HepG2 (cell line): Measurements from ENCODE around the gene DNAJB5. TPM values are rescaled to one million over a fixed set of nuclear protein-coding genes. Genes with fewer than 3 reads are reported as not detected.

Experiments used
- ATAC-seq: fragments of 200-7000 bp; cut with Tn5 transposase; 3 replicates; pipeline ENCODE4 v1.9.1; 2020; ENCODE audit warnings: mild to moderate bottlenecking, moderate library complexity
- BruUV-seq: library from RNA; stranded (reverse); fragments of 400-500 nt; replicated peaks from 2 replicates; lab custom pipeline; 2021; lab: Mats Ljungman, UMichigan
- CTCF ChIA-PET: fragments of 300-600 bp; formaldehyde crosslinking; extraction: SDS; loops from one replicate; lab custom pipeline; 2021; ENCODE audit warnings: low total read pairs, inconsistent platforms, low intra/inter-chr PET ratio; lab: Yijun Ruan, JAX
- POLR2A ChIA-PET: fragments of 350-600 bp; sonication (Branson Sonifier 250); formaldehyde crosslinking; loops from one replicate; lab custom pipeline; 2020; ENCODE audit warnings: antibody characterized with exemption, inconsistent platforms; lab: Yijun Ruan, JAX
- DNase-seq: peaks from one replicate; pipeline ENCODE4 v3.0.0-alpha.2; 2015; ENCODE audit warnings: low spot score
- FAIRE-seq: peaks from 3 replicates; lab custom pipeline; 2011; peaks lifted over from hg19 to GRCh38; lab: Jason Lieb, UNC
- H2AFZ ChIP-seq: one replicate; pipeline ENCODE4 v1.6.1; 2011; ENCODE audit warnings: low read length, inconsistent platforms
- H3K27ac ChIP-seq: fragments of 300-600 bp; 3 replicates; pipeline ENCODE4 v1.8.0; 2011; ENCODE audit warnings: mixed run types, mild to moderate bottlenecking, mixed read lengths, low read length, inconsistent platforms; ENCODE audit not compliant: insufficient read depth; ENCODE audit errors: extremely low read length
- H3K27me3 ChIP-seq, 2 experiments: fragments of 200-600 bp in 1 of 2; 2 replicates in 1 of 2; 3 replicates in 1 of 2; pipeline versions ENCODE4 v1.6.0 to v1.8.0; 2011; ENCODE audit warnings: low read length in 2 of 2, mild to moderate bottlenecking in 2 of 2, moderate library complexity in 2 of 2, inconsistent platforms in 1 of 2; ENCODE audit not compliant: insufficient read depth in 2 of 2, control insufficient read depth in 1 of 2
- H3K36me3 ChIP-seq, 2 experiments: fragments of 200-600 bp in 1 of 2; replicated peaks in 1 of 2; 2 replicates in 1 of 2; 3 replicates in 1 of 2; pipeline versions ENCODE4 v1.5.1 to v1.8.0; 2011; ENCODE audit warnings: low read length in 2 of 2, inconsistent platforms in 1 of 2; ENCODE audit not compliant: insufficient read depth in 2 of 2, control insufficient read depth in 1 of 2
- H3K4me1 ChIP-seq: 2 replicates; pipeline ENCODE4 v1.5.1; 2012; ENCODE audit warnings: low read length, inconsistent platforms; ENCODE audit not compliant: insufficient read depth
- H3K4me2 ChIP-seq: 2 replicates; pipeline ENCODE4 v1.6.0; 2011; ENCODE audit warnings: low read depth, low read length, inconsistent platforms
- H3K4me3 ChIP-seq, 3 experiments: fragments of 200-600 bp in 1 of 3; sonication (generic), shearing (Covaris generic) in 1 of 3; replicated peaks in 1 of 3; 2 replicates each; pipeline ENCODE4 v1.5.1; 2011 to 2016; ENCODE audit warnings: low read length in 3 of 3, inconsistent platforms in 2 of 3, low read depth in 2 of 3, mild to moderate bottlenecking in 2 of 3, control low read depth in 1 of 3, mixed read lengths in 1 of 3; ENCODE audit not compliant: insufficient read depth in 1 of 3
- H3K79me2 ChIP-seq: one replicate; pipeline ENCODE4 v1.6.1; 2011; ENCODE audit warnings: low read length, inconsistent platforms; ENCODE audit not compliant: insufficient read depth
- H3K9ac ChIP-seq: 2 replicates; pipeline ENCODE4 v1.6.0; 2011; ENCODE audit warnings: mild to moderate bottlenecking, low read depth, low read length, inconsistent platforms; ENCODE audit not compliant: insufficient read depth
- H3K9me3 ChIP-seq: 2 replicates; pipeline ENCODE4 v1.5.1; 2012; ENCODE audit warnings: mild to moderate bottlenecking, low read length
- H4K20me1 ChIP-seq: 2 replicates; pipeline ENCODE4 v1.6.0; 2011; ENCODE audit warnings: inconsistent platforms, mild to moderate bottlenecking, low read length, moderate library complexity; ENCODE audit not compliant: insufficient read depth
- DRAP1 ChIP-seq: IDR thresholded peaks from 2 replicates; pipeline ENCODE4 v1.6.1; 2016; ENCODE audit warnings: missing genetic modification reagents, missing compliant biosample characterization
- EEA1 ChIP-seq: sonication (generic); formaldehyde crosslinking; IDR thresholded peaks from 2 replicates; pipeline ENCODE4 v1.5.1; 2020; ENCODE audit warnings: mild to moderate bottlenecking, missing genetic modification reagents, borderline replicate concordance
- FOXC1 ChIP-seq: sonication (generic); formaldehyde crosslinking; IDR thresholded peaks from 2 replicates; pipeline ENCODE4 v1.8.0; 2022; ENCODE audit warnings: mild to moderate bottlenecking, missing genetic modification reagents, borderline replicate concordance
- GPBP1L1 ChIP-seq: sonication (generic); formaldehyde crosslinking; IDR thresholded peaks from 2 replicates; pipeline ENCODE4 v1.5.0; 2020; ENCODE audit warnings: mild to moderate bottlenecking, missing genetic modification reagents
- HMGA1 ChIP-seq: sonication (generic); formaldehyde crosslinking; conservative IDR thresholded peaks from 2 replicates; pipeline ENCODE4 v1.4.0; 2020; ENCODE audit warnings: missing genetic modification reagents
- MED13 ChIP-seq: sonication (generic); formaldehyde crosslinking; IDR thresholded peaks from 2 replicates; pipeline ENCODE4 v1.5.0; 2020; ENCODE audit warnings: missing genetic modification reagents
- RFX5 ChIP-seq: IDR thresholded peaks from 2 replicates; pipeline ENCODE4 v1.6.1; 2011; ENCODE audit warnings: low read depth, low read length, improper control_type of control experiment
- SP5 ChIP-seq: IDR thresholded peaks from 2 replicates; pipeline ENCODE4 v1.6.1; 2016; ENCODE audit warnings: low read depth, borderline replicate concordance
- STAG1 ChIP-seq: sonication (generic); formaldehyde crosslinking; IDR thresholded peaks from 2 replicates; pipeline ENCODE4 v1.4.0; 2020; ENCODE audit warnings: missing genetic modification reagents
- ZFP91 ChIP-seq: sonication (generic); formaldehyde crosslinking; IDR thresholded peaks from 2 replicates; pipeline ENCODE4 v1.9.0; 2022; ENCODE audit warnings: missing genetic modification reagents, mild to moderate bottlenecking, borderline replicate concordance
- ZNF441 ChIP-seq: sonication (generic); formaldehyde crosslinking; IDR thresholded peaks from 2 replicates; pipeline ENCODE4 v1.7.0; 2021; ENCODE audit warnings: missing genetic modification reagents, borderline replicate concordance
- ZNF547 ChIP-seq: sonication (generic); formaldehyde crosslinking; IDR thresholded peaks from 2 replicates; pipeline ENCODE4 v1.5.1; 2020; ENCODE audit warnings: mild to moderate bottlenecking, missing genetic modification reagents
- ZSCAN30 ChIP-seq: sonication (generic); formaldehyde crosslinking; IDR thresholded peaks from 2 replicates; pipeline ENCODE4 v1.5.0; 2020; ENCODE audit warnings: mild to moderate bottlenecking, missing genetic modification reagents
- WGBS: methylation state at CpG from one replicate; pipeline ENCODE4 v1.1.6; 2017; ENCODE audit warnings: low lambda C conversion rate; 5-methylcytosine and 5-hydroxymethylcytosine counted together
- in situ Hi-C: cut with HindIII; loops from 2 replicates; pipeline ENCODE4 v1.10.0; 2017; ENCODE audit warnings: low pct_unique_long_range_greater_than_20kb; ENCODE audit not compliant: extremely low pct_ligation_motif_present
- intact Hi-C: fragments of 100-400 bp; cut with micrococcal nuclease; formaldehyde crosslinking; loops from one replicate; pipeline ENCODE4 v1.10.0; 2022; ENCODE audit not compliant: unreplicated experiment
- polyA plus RNA-seq, 8 experiments: library from polyadenylated mRNA; depleted of rRNA in 3 of 8; stranded (reverse) in 7 of 8; unstranded in 1 of 8; fragments of >200 nt; fragmentation: Illumina TruSeq in 4 of 8; extraction: Trizol in 4 of 8; gene quantifications; 2 replicates each; pipeline versions ENCODE4 v1.2.1 to v1.2.3, GENCODE V29; 2011 to 2016; ENCODE audit warnings: low read depth in 4 of 8, missing spikeins in 1 of 8, mixed read lengths in 1 of 8; ENCODE audit not compliant: insufficient read depth in 1 of 8
- total RNA-seq, 5 experiments: library from RNA; depleted of rRNA; stranded (reverse); fragments of >200 nt; fragmentation: Illumina TruSeq; extraction: Trizol; gene quantifications; 2 replicates each; pipeline ENCODE4 v1.2.3, GENCODE V29; 2016; ENCODE audit warnings: low read depth in 1 of 5
- TF ChIP-seq, protein P1 (sequence below): IDR thresholded peaks from 2 replicates; pipeline ENCODE4 v1.6.1; 2016; ENCODE audit warnings: missing compliant biosample characterization, missing genetic modification reagents, borderline replicate concordance

The DNAJB5 gene
- total and polyA plus RNA-seq, 2 of the 13 experiments (the other 11 are each of a cell fraction or from before 2014, with no cell fraction given): 0.40 to 0.69 TPM

GRCh38 chr9:34961574-34962490 lies 27.7 kb upstream of the DNAJB5 start (continued):
- TF ChIP-seq FOXC1 (CRISPR knock-in tag): no peak
- no peak for TF ChIP-seq SP5 (CRISPR knock-in tag)

DNA sequence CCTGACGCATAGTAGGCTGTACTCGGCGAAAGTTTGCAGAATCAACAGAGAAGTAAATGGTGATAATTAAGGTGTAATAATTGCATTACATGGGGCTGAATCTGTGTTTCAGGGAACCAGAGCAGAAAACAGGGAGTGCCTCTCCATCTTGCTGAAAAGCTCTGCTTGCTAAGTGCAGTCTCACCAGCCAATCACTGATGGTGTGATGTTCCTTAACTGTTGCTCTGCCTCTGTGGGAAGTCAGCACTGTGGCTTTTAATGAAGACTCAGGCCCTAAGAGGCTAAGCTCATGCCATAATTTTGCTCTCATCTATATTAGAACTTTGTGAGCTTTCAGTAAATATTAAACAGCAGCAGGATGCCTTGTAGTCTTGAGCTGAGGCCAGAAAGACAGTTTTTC lies 27.0 kb upstream of the DNAJB5 start:
- H3K4me3 ChIP-seq: no peak overlapping the region
- no peaks in the 10 kb centered on the region for H3K36me3 ChIP-seq
- no TSS peak for BruUV-seq
- no peak overlapping the region for H3K27ac ChIP-seq
- WGBS: 6% methylated on average over 3 of the region's 3 CpGs
- H3K4me2 ChIP-seq: no peak overlapping the region
- H3K9me3 ChIP-seq: no peaks in the 10 kb centered on the region
- H4K20me1 ChIP-seq: no peaks in the 10 kb centered on the region
- no peak overlapping the region for H2AFZ ChIP-seq
- intact Hi-C loops (no loop called here), in situ Hi-C loops (no loop called here)
- FAIRE-seq (no peak), DNase-seq (no peak), ATAC-seq (no peak)
- peaks cover 2 to 24% of the 10 kb centered on the region in 2 experiments for H3K27me3 ChIP-seq
- H3K79me2 ChIP-seq: no peaks in the 10 kb centered on the region
- ChIA-PET CTCF (no interaction called here), POLR2A (no interaction called here)
- no peak overlapping the region for H3K9ac ChIP-seq
- no peaks in the 10 kb centered on the region; the same call in 1 of the 2 replicates for H3K4me1 ChIP-seq
- TF ChIP-seq STAG1 (CRISPR knock-in tag) (no peak), GPBP1L1 (CRISPR knock-in tag) (no peak), ZNF441 (no peak), EEA1 (no peak), MED13 (CRISPR knock-in tag) (no peak), RFX5 (no peak), ZSCAN30 (no peak), HMGA1 (no peak), DRAP1 (no peak), ZFP91 (CRISPR knock-in tag) (no peak), ZNF547 (CRISPR knock-in tag) (no peak)
- TF ChIP-seq, protein P1, sequence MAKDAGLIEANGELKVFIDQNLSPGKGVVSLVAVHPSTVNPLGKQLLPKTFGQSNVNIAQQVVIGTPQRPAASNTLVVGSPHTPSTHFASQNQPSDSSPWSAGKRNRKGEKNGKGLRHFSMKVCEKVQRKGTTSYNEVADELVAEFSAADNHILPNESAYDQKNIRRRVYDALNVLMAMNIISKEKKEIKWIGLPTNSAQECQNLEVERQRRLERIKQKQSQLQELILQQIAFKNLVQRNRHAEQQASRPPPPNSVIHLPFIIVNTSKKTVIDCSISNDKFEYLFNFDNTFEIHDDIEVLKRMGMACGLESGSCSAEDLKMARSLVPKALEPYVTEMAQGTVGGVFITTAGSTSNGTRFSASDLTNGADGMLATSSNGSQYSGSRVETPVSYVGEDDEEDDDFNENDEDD (CRISPR knock-in tag): no peak
